Stimulated activated CD4-positive, alpha-beta T cell treated with anti-CD3 and anti-CD28 coated beads, Interleukin-4, amount 100 ng/mL, for 1 hour (primary cell): ENCODE data around the gene FOXJ3.

ENCODE experiments used
- DNase-seq: peaks from one replicate; pipeline ENCODE4 v3.0.0-alpha.2; 2020

FOXJ3 gene

DNA sequence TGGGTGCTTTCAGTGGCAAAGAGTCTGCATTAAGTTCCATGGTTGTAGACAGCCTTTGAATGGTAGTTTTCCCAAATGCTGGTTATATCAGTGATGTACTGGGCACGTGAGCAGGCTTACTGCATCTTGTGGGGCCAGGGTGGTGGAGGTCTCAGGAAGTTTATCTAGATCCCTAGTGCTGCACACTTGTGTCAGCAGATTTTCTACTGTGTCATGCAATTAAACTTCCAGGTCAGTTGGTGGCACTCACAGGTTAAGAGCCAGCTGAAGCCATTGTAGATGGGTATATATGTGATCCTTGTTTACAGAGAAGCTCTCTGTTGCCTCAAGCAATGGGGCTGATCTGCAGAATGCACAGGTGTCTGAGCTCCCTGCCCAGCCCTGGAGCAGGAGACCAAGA is 33.0 kb downstream of the FOXJ3 start:
- DNase-seq: no peak

DNA sequence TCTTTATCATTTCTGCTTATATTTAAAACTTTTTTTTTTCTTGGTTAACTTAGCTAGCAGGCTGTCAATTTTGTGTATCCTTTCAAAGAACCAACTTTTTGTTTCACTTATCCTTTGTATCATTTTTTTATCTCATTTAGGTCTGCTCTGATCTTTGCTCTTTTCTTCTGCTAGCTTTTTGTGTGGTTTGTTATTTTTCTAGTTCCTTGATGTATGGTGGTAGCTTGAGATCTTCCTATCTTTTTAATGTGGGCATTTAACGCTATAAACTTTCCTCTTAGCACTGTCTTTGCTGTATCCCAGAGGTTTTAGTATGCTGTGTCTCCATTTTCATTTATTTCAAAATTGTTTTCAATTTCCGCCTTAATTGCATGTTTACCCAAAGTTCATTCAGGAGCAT is 36.5 kb downstream of the FOXJ3 start:
- no peak for DNase-seq

DNA sequence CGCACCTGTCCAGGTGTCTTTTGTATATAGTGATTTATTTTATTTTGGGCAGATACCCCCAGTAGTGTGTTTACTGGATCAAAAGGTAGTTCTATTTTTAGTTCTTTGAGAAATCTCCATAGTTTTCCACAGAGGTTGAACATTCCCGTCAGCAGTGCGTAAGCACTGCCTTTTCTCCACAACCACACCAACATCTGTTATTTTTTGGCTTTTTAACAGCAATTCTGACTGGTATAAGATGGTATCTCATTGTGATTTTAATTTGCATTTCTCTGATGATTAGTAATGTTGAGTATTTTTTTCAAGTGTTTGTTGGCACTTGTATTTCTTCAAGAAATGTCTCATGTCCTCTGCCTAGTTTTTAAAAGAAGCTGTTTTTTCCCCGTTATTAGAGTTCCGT is 39.2 kb downstream of the FOXJ3 start:
- no peak for DNase-seq

DNA sequence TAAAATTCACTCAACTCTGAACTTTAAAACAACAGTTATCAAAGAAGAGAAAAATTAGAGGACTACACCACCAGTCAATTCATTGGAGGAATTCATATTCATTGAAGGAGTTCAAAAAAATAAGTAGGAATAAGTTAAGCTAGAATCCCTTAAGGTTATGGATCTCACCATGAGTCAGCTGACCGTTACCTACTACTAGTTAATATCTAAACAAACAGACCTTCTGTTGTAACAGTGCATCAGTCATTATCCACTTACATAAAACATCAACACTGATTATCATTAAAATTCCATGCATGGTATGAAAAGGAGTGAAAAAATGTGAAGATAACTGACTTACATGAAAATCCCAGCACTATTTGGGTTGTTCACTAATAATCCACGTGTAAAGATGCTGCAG is 44.9 kb downstream of the FOXJ3 start:
- no peak for DNase-seq

DNA sequence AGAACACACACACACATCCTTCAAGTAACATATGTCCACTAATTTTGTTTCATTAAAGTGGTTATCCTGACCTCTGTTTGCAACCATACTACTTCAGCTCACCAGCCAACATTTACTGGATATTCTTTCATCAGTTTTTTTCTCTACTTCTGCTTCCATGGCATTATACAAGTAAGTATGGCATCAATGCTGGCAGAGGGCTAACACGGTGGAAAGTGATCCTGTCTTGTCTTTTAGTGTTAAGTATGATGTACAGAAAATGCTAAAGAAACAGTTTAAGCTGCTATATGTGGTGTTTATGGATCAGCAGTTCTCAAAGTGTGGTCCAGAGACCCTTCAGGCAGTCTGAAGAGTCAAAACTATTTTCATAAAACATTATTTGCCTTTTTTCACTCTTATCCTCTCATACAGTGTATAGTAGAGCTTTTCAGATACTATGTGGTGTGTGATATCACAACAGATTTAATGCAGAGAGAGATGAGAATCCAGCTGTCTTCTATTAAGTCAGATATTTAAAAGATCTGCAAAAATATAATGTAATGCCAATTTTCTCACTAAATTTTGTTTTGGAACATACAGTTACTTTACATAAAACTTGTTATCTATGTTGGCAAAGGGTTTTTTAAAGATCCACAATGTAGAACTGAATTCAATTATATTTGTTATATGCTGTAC is 46.6 kb downstream of the FOXJ3 start:
- DNase-seq: no peak

DNA sequence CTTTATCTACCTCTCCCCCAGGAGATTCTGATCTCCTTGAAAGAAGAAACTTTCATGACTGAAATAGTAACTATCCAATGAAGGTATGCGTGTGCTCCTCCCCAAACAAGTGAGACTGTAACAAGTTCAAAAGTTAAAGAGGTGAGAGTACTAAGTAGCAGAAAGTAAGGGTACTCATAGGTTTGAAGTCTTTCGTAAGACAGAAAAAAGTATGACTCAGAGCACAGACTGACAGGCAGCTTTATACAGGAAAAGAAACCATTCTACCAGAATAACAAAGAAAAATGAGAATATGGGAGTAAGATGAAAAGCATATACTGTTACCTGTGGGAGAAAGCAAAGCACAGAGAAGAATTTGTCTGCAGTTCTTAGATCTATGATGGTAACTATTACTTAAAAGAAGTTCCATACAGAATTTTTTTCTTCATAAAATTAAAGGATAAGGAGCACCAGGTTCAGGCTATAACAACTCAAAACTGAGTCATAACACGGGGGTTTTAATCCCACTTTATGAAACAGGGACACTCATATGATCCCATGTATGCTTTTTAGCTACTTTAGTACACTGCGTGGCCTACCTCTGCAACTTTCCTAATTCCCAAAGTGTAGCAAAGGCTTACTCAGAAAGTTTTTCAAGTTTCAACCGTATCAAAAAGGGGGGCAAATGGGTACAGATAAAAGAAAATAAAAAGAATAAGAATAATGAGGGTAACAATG is 52.0 kb downstream of the FOXJ3 start:
- DNase-seq: no peak

DNA sequence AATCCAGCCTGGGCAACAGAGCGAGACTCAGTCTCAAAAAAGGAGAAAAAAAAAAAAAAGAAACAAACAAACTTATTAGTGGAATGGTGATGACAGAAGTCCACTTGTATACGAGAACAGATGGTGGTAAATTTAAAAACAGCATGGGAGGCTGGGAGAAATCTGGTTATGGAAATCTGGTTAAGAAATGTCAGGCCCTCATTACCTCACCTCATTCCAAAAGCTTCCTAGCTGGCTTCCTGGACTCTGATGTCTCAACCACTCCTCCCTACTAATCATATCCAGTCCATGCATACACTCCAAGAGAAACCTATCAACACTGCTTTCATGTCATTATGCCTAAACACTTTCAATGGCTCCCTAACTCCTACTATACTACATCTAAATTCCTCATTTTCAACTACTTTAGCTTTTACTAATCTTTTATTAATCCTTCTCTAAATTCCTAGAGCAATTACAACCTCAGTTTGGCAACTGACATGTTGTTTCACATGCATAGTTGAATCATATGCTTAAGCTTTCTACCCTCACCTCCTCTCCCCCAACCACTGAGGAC is 52.9 kb downstream of the FOXJ3 start:
- DNase-seq: no peak

DNA sequence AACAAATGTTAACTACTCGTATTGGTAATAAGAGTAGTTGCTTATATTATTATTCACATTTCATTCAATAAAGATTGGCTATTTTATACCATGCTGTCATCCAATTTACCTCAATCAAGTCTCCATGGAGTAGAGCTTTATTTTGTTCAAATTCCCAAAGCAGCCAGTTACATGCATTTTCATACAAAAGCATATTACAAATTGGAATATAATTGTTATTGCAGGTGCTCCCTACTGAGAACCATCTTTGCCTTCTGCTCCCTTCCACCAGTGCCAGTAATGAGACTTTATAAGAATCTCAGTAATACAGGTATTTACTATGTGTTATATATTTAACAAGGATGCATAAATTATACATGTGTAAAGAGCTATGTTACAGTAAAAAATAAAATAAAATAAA is 54.2 kb downstream of the FOXJ3 start:
- DNase-seq: no peak

DNA sequence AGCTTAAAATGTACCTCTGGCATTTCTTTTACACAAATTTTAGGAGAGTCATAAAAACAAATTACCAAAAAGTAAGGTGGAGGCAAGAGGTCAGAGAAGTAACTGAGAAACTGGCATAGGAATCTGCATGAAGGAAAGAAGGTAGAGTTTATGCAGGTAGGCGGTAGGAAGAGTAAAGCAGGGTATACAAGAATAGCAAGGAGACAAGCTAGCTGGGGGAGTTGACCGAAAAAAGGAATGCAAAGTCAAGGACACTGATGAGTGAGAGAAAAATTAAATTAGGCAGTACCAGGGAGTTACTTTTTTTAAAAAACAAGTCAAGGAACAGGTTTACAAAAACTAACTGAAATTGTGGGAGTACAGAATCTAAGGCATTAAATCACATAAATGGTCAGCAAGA is 56.0 kb downstream of the FOXJ3 start:
- DNase-seq: no peak

DNA sequence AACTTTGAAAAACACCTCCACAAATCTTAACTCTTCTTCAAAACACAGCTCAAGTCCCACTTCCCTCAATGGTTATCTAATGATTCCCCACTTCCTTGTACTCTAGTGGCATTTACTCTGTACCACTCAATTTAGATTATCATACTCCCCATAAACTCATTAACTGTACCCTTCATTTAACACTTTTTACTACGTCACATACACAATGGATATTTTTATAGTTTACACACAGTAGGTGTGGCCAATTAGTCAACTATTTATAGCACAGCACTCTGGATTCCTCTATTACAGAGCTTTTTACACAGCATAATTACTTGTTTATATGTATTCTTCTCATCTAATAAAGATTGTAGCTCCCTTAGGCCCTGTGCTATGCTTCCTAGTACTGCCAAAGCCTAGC is 62.1 kb downstream of the FOXJ3 start:
- DNase-seq: no peak

DNA sequence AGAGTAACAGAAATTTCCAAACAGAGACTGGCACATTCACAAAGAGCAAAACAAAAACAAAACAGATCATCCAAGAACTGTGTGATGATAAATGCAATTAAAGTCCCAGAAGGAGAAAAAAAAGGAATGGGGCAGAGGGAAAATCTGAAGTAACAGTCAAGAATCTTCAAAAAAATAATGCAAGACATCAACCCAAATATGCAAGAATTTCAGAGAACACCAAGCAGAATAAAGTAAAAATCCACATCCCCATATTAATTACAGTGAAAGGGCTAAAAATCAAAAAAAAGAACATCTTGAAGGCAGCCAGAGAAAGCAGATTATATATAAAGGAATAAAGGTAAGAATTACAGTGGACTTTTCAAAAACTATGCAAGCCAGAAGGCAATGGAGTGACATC is 67.1 kb downstream of the FOXJ3 start:
- no peak for DNase-seq

DNA sequence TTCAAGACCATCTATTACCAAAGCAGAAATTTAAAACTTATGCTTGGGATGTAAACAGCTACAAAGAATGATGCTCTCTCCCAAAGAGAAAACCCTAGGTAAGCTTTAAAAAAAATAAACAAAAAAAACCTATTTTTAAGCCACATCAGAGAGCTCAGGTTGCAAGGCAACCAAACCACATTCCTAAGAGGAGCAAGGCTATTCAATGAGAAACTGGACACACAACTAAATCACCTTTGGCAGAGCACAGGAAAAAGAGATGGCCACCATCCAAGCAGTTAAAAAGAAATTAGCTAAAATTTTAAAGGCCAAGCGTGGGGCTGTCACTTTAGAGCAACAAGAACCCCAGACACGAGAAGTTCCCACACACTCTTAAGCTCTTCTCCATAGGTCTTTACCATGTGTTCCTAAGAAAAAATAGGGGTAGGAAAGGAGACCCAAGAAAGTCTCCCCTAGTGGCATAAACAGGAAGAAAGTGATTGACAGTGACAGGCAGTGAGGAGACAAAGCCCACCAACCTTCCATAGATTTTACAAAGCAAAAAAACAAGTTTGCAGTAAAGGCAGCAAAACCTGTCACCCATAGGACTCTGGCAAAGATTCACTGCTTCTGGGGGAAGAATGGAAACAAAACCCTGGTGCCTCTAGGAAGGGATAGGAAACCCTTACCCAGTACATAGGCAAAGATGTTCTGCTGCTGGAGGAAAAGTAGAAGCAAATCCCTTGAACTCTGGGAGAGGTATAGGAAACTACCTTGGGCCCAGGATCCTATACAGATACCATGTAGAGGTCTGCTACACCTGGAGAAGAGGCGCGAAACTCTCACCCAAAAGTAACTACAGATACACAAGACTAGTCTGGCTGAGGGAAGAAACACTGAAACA is 68.5 kb downstream of the FOXJ3 start:
- no peak for DNase-seq

DNA sequence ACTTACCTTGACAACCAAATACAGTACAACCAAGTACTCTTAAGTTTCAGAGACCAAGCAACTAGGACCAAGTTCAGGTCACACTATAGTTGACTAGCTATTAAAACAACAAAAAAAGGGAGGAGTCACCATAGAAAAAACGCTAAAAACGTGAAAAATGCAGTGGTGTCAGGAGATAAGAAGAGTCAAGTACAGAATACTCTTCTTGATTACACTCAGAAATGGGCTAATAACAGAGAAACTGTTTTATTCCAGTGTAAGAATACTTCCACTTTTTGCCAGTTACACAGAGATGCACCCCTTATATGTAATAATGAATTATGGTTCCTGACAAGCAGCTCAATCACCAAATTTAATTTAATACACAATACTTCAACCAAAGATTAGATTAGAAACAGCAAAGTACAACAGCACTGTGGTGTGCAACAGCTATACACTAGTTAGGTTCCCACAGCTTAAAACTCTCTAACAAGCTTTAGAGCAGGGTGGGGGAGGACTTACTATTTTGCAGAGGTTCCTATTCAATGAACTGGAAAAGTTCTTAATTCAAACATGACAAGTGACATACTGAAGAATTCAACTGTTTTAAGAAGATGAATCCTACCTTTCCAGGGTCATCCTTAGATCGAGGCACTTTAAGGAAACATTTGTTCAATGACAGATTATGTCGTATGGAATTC is 70.4 kb downstream of the FOXJ3 start:
- DNase-seq: no peak

DNA sequence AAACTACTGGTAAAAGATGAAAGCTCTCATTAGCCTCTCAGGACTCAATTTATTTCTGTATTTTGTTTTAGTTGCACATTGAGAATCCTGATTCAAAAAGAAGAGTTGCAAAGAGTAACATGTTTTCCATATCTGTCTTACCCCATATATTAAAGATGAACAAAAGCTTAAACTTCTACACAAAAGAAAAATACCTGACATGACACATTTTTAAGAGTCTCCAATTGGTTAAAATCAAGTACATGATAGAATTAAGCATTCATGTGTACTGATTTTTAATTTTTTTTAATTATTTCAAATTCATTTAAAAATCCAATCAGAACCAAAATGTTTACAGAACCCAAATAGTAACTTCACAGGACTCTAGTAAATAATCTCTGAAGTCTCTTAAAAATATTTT is 72.0 kb downstream of the FOXJ3 start:
- no peak for DNase-seq

DNA sequence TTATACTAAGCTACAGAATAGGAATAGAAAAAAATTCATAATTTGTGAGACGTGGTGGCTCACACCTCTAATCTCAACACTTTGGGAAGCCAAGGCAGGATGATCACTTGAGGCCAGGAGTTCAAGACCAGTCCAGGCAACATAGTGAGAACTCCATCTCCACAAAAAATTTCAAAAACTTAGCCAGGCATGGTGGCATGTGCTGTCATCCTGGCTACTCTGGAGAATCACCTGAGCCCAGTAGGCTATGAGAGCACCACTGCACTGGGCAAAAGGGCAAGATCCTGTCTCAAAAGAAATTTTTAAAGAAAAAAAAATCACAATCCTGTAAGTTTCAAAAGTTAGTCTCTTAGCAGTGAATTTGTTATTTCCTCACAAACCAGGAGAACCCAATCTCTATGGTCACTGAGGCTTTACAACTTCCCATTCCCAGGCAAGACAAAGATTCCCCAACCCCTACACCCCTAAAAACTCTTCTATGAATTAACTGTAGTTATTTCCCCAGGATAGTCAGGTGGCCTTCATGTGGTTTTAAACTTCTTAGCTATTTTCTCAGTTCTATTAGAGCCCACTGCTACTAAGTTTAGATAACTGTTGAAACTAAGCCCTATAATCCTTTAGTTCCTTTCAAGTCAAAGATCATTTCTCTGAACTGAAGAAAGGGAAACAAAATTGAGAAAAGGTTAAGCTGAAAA is 74.5 kb downstream of the FOXJ3 start:
- no peak for DNase-seq

DNA sequence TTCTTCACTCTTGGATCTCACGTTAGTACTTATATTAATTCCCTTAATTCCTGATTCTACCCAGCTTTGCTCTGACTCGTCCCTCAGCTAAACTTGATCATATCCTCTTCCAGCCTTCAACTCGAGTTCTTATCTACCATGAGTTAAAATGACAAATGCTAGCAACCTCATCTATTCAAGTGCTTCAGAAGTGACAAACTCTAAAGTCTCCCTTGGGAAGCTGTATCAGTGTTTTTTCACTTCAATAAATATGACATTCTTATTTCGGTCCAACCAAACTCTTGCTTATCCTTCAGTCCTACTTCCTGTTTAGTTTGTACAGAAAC is 75.3 kb downstream of the FOXJ3 start:
- no peak for DNase-seq

DNA sequence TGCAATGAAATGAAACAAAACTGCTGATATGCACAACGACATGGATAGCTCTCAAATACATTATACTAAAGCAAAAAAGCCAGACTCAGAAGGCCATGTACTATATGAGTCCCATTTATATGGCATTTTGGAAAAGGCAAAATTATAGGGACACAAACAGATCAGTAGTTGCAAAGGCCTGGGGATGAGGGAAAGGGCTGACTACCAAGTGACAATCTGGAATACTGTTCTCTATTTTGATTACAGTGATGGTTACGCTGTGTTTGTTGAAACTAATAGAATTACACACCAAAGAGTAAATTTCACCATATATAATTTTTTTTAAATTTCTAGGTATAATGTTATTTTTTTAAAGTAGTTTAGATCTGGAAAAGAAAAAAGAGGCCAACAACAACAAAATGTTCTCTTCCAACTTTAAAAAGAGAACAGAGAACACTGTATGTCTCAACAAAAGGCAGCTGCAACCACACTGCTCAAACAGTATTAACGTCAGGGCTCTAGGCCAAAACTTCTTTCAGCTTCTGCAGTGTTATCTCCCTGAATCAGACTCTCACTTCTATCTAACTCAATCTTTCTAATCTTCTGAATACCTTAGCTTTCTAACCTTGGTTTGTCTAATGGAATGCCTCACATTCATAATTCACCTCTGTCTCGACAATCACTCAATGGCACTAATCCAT is 75.8 kb downstream of the FOXJ3 start:
- DNase-seq: no peak

DNA sequence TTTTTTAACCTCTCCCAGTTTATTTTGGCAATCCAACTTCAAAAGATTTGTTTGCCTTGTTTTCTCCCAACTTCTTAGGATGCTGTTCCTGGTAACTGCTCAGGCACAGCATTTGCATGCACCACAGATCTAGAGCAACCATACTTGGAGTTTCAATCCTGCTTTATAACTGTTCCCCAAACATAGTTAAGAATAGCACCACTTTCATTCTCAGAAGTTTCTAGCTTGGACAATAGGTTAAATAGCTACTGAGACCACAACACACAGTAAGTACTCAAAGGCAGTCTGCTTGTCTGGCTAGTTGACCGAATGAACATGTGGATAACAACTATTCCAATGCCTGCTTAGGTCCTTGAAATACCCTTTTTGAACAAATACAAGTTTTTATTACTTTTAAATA is 76.8 kb downstream of the FOXJ3 start:
- no peak for DNase-seq

DNA sequence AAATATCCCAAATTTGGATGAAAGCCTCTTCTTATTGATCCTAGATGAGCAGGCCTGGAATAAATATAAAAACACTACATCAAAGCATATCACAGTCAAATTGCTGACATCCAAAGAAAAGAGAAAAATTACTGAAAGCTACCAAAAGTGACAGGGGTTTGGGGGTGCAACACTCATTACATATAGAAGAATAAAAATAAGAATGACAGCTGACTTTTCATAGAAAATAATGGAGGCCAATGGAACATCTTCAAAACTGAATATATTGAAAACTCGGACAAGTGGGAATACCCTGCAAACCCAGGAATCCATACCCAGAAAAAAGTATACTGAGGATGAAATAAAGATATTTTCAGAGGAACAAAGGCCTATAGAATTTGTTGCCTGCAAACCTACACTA is 84.0 kb downstream of the FOXJ3 start:
- no peak for DNase-seq

DNA sequence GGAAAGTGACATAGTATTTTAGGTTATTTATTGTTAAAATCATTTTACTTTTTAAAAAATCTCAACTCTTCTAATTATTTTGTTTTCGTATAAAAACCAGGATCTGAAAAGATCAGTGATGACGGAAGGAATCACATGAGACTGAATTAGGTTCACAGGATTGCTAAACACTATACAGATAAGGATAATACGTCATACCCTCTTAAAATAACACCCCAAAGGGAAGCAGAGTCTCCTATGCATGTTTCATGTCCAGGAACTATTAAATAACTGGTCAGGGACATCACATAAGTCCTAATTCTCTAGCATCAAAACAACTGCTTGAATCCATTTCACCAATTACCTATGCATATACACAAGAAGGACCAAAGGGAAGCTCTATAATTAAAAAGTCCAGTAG is 84.9 kb downstream of the FOXJ3 start:
- no peak for DNase-seq

DNA sequence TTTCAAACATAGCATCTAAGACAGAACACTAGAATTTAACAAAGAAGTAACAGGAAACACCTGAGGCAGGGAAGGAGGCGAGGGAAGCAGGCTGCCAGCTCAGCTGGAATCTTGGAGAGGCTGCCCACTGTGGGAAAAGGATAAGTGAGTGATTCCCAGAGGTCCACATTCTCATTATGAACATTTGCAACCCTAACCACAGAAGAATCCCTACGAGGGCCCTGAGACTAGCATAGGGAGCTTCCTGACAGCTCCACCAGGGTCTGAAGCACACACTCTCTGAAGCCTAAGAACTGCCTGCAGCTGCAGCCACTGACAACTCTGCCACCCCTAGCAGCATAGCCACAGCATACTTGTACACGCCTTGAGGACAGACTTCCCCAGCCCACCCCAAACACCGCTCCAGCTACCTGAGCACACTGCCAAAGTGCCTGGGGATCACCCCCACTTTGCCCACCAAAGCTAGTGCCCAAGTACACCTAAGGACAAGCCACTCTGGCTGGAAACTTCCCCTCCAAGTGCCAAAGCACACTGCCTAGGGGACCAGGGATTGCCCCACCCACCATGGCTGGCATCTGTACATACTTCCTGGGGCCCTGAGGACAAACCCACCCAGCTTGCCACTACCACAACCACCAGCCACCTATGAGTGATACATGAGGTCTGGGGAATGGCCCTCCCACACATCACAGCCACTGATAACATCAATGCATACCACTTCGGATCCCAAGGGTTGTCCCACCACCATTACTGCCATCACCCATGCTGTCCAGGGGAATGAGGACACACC is 93.9 kb downstream of the FOXJ3 start:
- DNase-seq: no peak
